H1 (cell line): Measurements from ENCODE around the gene PITPNM1. TPM values are rescaled to one million over a fixed set of nuclear protein-coding genes. Genes with fewer than 3 reads are reported as not detected.

ENCODE experiments used
- ASH2L ChIP-seq: fragments of 200-600, 300-600 bp; sonication (generic); IDR thresholded peaks from one replicate; pipeline ENCODE4 v1.7.1; 2017; ENCODE audit warnings: low read length
- CBX8 ChIP-seq: fragments of 300-800, 300-1000 bp; sonication (generic); IDR thresholded peaks from 2 replicates; pipeline ENCODE4 v1.7.1; 2016; ENCODE audit warnings: low read depth, low read length, borderline replicate concordance
- CEBPB ChIP-seq: IDR thresholded peaks from 2 replicates; pipeline ENCODE4 v1.6.1; 2012; ENCODE audit warnings: low read depth, low read length
- CHD1 ChIP-seq: IDR thresholded peaks from 2 replicates; pipeline ENCODE4 v1.6.1; 2012; ENCODE audit warnings: low read depth, low read length, improper control_type of control experiment
- FOSL1 ChIP-seq: IDR thresholded peaks from 2 replicates; pipeline ENCODE4 v1.6.1; 2011; ENCODE audit warnings: mild to moderate bottlenecking, low read depth, low read length, moderate library complexity; ENCODE audit not compliant: insufficient read depth
- KDM1A ChIP-seq: fragments of 200-600, 300-600 bp; sonication (generic); IDR thresholded peaks from 2 replicates; pipeline ENCODE4 v1.7.1; 2016; ENCODE audit warnings: mild to moderate bottlenecking, low read length, borderline replicate concordance
- KDM4A ChIP-seq: IDR thresholded peaks from one replicate; pipeline ENCODE4 v1.7.1; 2012; ENCODE audit warnings: low read depth, mild to moderate bottlenecking, moderate library complexity, low read length, inconsistent platforms; ENCODE audit not compliant: severe bottlenecking
- MAFK ChIP-seq: IDR thresholded peaks from 2 replicates; pipeline ENCODE4 v1.6.1; 2012; ENCODE audit warnings: low read depth, mild to moderate bottlenecking, improper control_type of control experiment, low read length
- POLR2AphosphoS5 ChIP-seq: IDR thresholded peaks from 2 replicates; pipeline ENCODE4 v1.6.1; 2011; ENCODE audit warnings: low read depth, low read length
- RAD21 ChIP-seq, 2 experiments: IDR thresholded peaks in 1 of 2; conservative IDR thresholded peaks in 1 of 2; 2 replicates each; pipeline ENCODE4 v1.6.1; 2011; ENCODE audit warnings: low read depth in 2 of 2, low read length in 2 of 2, improper control_type of control experiment in 1 of 2, inconsistent platforms in 1 of 2, mild to moderate bottlenecking in 1 of 2, moderate library complexity in 1 of 2
- RBBP5 ChIP-seq: IDR thresholded peaks from 2 replicates; pipeline ENCODE4 v1.7.1; 2012; ENCODE audit warnings: low read depth, mild to moderate bottlenecking, inconsistent platforms, low read length, moderate library complexity, borderline replicate concordance
- SIRT6 ChIP-seq: IDR thresholded peaks from one replicate; pipeline ENCODE4 v1.7.1; 2012; ENCODE audit warnings: low read length, inconsistent platforms
- SP2 ChIP-seq: IDR thresholded peaks from 2 replicates; pipeline ENCODE4 v1.6.1; 2012; ENCODE audit warnings: mild to moderate bottlenecking, low read length, inconsistent platforms
- SP4 ChIP-seq: IDR thresholded peaks from 2 replicates; pipeline ENCODE4 v1.6.1; 2012; ENCODE audit warnings: low read length, inconsistent platforms
- SUZ12 ChIP-seq: fragments of 200-600 bp; sonication (generic); IDR thresholded peaks from 2 replicates; pipeline ENCODE4 v1.6.1; 2012; ENCODE audit warnings: mild to moderate bottlenecking, inconsistent platforms, low read length, moderate library complexity, mixed read lengths
- TAF7 ChIP-seq: optimal IDR thresholded peaks from 2 replicates; pipeline ENCODE3; 2011; ENCODE audit warnings: low read depth, mild to moderate bottlenecking, inconsistent platforms, low read length, moderate library complexity, borderline replicate concordance
- TBP ChIP-seq: IDR thresholded peaks from 2 replicates; pipeline ENCODE4 v1.6.1; 2011; ENCODE audit warnings: low read depth, low read length, improper control_type of control experiment
- polyA plus RNA-seq, 7 experiments: library from polyadenylated mRNA; depleted of rRNA in 3 of 7; stranded (reverse) in 5 of 7; unstranded in 2 of 7; fragments of >200 nt in 5 of 7; fragments of 200-250 nt in 2 of 7; gene quantifications; 1 replicate in 5 of 7; 2 replicates in 1 of 7; 4 replicates in 1 of 7; pipeline versions ENCODE4 v1.2.1 to v1.2.3, GENCODE V29; 2011 to 2013; ENCODE audit warnings: missing spikeins in 2 of 7, mixed read lengths in 2 of 7
- total RNA-seq: library from RNA; stranded (reverse); fragmentation: NEBNext Ultra II Directional; extraction: Animal tissue kit (Norgen Biotek cat#: 25700); gene quantifications from 2 replicates; pipeline ENCODE4 v1.2.1, GENCODE V29; 2021
- TF ChIP-seq, protein P1 (sequence below): IDR thresholded peaks from 2 replicates; pipeline ENCODE4 v1.6.1; 2011; ENCODE audit warnings: low read length, improper control_type of control experiment
- TF ChIP-seq, protein P2 (sequence below): IDR thresholded peaks from 2 replicates; pipeline ENCODE4 v1.6.1; 2012; ENCODE audit warnings: inconsistent platforms
- TF ChIP-seq, protein P3 (sequence below): IDR thresholded peaks from 2 replicates; pipeline ENCODE4 v1.6.1; 2012; ENCODE audit warnings: low read length, inconsistent platforms

PITPNM1 gene
- total and polyA plus RNA-seq, 2 of the 8 experiments (the other 6 are each of a cell fraction or from before 2014, with no cell fraction given) = 27.2 to 52.7 TPM

DNA sequence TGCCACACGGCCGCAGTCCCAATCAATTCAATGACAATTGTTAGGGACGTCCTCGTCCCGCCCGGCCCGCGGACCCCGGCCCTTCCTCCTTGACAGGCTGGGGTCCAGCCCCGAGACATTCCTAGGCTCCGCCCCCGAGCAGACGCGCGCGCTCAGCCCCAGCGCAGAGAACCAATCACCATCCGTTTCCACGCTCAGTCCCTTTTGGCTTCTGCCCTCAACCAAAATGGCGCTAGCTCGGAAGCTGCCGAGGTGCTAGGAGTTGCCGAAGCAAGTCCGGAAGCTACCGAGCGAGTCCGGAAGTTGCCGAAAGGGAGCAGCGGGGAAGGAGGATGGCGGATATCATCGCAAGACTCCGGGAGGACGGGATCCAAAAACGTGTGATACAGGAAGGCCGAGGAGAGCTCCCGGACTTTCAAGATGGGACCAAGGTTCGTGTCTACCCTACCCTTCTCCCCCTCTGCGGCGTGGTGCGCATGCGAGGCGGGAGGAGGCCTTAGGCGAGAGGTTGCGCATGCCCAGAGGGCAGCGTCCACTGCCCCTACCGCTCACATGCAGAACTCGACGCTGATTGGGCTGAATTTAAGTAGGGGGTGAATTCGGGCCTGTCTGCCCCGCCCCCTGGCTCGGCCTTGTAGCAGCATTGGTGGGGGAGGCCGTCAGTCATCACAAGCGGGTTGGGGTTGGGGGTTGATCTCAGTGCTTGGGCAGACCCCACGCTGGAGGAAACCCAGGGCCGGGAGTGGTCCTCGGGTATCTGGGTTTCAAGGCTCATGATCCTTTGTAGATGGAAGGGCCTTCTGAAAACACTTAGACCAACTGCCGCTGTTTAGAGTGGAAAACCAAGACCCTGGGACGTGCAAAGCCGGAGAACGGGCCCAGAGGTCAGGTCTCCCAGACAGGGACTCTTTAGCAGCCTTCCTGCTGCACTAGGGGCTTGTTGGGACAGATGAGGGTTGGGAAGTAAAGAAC lies 22.1 kb downstream of the PITPNM1 start, which contains the start of gene AIP (continued):
- TF ChIP-seq, protein P1, sequence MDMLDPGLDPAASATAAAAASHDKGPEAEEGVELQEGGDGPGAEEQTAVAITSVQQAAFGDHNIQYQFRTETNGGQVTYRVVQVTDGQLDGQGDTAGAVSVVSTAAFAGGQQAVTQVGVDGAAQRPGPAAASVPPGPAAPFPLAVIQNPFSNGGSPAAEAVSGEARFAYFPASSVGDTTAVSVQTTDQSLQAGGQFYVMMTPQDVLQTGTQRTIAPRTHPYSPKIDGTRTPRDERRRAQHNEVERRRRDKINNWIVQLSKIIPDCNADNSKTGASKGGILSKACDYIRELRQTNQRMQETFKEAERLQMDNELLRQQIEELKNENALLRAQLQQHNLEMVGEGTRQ = peak; percentile 26; the same call in 1 of the 2 replicates
- no peak for TF ChIP-seq CHD1
- TF ChIP-seq RAD21 (IDR thresholded peaks at IDR 0.05 in 1 of 2, conservative IDR thresholded peaks at IDR 0.05 in 1 of 2; ENCODE audit: low read depth in 2 of 2, low read length in 2 of 2) = no peak
- 0 out of 2 replicates have a peak, but pooled peaks have one; percentile 13 for TF ChIP-seq CEBPB
- no peak for TF ChIP-seq RBBP5
- peak; percentile 94 for TF ChIP-seq SP4
- TF ChIP-seq CBX8 = no peak
- peak; percentile 86 for TF ChIP-seq ASH2L
- TF ChIP-seq SIRT6 = no peak
- peak; percentile 80 for TF ChIP-seq TBP
- TF ChIP-seq POLR2AphosphoS5 = peak; percentile 70
- peak; percentile 78 for TF ChIP-seq TAF7
- TF ChIP-seq KDM1A = peak; percentile 24; the same call in 1 of the 2 replicates
- TF ChIP-seq FOSL1 = no peak
- TF ChIP-seq, protein P2, sequence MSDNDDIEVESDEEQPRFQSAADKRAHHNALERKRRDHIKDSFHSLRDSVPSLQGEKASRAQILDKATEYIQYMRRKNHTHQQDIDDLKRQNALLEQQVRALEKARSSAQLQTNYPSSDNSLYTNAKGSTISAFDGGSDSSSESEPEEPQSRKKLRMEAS = peak; percentile 100
- peak; percentile 60 for TF ChIP-seq SP2
- TF ChIP-seq, protein P3, sequence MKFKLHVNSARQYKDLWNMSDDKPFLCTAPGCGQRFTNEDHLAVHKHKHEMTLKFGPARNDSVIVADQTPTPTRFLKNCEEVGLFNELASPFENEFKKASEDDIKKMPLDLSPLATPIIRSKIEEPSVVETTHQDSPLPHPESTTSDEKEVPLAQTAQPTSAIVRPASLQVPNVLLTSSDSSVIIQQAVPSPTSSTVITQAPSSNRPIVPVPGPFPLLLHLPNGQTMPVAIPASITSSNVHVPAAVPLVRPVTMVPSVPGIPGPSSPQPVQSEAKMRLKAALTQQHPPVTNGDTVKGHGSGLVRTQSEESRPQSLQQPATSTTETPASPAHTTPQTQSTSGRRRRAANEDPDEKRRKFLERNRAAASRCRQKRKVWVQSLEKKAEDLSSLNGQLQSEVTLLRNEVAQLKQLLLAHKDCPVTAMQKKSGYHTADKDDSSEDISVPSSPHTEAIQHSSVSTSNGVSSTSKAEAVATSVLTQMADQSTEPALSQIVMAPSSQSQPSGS = no peak
- peak; percentile 99 for TF ChIP-seq KDM4A
- no peak for TF ChIP-seq MAFK
- no peak for TF ChIP-seq SUZ12
